HG03575 (cell line): ENCODE measurements around the gene MLPH.
A peak's percentile ranks its signal among the peaks of the same experiment; 100 is the strongest.

ENCODE experiments used
- ATAC-seq: cut with Tn5 transposase; IDR thresholded peaks from one replicate; pipeline ENCODE4 v1.9.1; 2021; ENCODE audit not compliant: unreplicated experiment, insufficient number of reproducible peaks, low FRiP score; ENCODE audit errors: extremely low read depth

Gene MLPH

GRCh38 chr2:237551071-237551574 lies 64.1 kb downstream of the MLPH start:
- ATAC-seq = no peak

DNA sequence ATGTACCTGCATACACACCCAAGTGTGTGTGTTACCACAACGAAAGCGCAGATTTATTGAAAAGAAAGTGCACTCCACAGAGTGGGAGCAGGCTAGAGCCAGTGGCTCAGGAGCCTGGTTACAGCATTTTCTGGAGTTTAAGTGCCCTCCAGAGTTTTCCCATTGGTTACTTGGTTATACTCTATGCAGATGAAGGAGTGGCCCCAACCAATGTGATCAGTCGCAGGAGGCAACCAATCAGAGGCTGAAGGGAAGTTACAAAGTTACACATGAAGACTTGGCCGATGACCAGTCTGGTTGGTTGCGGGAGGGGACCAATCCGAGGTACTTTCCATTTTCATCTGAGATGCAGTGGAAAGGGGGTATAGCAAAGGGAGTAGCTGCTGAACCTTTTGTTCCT lies 65.9 kb downstream of the MLPH start:
- no peak for ATAC-seq

DNA sequence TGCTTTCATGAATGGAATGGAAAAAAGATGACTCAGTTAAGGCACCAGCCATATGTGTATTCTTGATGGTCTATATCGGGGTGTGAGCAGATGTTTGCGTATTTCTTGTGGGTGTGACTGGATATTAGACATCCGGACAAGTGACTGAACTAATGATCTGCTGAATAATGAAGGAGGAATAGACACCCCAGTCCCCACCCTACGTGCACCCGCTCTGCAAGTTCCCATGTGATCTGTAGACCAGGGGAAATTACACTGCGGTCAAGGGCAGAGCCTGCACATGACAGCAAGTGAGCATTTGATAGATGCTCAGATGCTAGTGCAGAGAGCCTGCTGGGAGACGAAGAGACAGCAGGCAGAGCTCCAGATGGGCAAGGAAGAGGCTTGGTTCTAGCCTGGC lies 66.9 kb downstream of the MLPH start:
- ATAC-seq = no peak

DNA sequence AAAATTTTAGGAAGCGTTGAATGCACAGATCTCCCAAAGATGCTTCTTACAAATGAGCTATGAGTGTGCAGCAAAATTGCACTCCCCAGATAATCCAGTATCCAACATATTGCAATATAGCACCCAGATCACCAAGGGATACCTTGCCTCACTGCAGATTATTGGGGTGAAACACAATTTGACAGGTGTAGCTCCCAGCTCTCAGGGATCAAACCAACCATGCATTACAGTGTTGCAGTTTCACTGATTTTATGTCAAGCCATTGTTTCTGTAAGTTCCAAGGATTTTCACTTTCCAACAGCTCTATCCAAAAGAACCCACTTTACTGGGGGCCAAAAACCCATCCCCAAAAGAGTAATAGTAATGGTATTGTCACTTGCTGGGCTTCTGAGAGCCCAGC lies 68.5 kb downstream of the MLPH start:
- ATAC-seq = no peak

- peak; percentile 95 for ATAC-seq
Observed at GRCh38 chr2:237556773-237557632, 70.0 kb downstream of the MLPH start.

DNA sequence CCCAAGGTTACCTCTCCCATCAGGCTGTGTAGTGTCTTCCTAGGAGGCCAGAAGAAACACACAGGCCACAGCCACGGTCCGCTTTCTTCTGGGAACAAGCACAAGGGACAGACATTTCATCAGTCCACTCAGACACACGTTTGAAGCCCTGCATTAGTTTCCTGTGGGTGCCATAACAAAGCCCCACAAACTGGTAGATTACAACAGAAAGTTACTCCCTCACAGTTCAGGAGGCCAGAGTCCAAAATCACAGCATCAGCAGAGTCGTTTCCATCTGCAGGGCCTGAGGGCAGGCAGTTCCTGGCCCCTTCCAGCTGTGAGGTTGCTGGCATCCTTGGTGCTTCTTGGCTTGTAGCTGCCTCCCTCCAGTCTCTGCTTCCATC lies 70.6 kb downstream of the MLPH start:
- ATAC-seq = no peak

DNA sequence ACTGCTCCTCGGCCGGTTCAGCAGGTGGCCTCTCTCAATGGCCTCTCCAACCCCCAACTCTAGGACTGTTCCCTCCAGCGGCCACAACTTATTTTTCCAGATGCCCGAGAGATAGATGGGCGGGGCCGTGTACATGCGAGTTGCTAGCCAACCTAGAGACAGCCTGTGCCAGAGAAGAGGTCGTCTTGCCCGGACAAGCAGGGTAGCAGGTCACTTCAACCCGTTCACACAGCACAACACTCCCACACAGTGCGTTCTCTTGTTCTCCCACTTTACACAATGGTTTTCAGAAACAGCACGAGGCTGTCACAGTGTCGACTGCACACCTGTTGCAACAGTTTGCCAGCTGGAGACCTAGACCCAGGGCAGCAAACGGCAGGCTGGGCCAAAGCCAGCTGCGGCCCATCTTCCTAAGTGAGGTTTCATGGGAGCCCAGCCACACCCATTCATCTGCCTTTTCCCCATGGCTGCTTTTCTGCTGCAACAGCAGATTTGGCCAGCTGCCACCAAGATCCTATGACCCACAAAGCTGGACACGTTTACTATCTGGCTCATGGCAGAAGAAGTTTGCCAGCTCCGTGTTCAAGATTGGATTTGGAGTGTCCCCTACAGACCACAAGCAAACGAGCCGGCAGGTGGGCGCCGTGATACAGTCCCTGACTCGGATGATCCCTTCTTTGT lies 72.0 kb downstream of the MLPH start:
- ATAC-seq = no peak

DNA sequence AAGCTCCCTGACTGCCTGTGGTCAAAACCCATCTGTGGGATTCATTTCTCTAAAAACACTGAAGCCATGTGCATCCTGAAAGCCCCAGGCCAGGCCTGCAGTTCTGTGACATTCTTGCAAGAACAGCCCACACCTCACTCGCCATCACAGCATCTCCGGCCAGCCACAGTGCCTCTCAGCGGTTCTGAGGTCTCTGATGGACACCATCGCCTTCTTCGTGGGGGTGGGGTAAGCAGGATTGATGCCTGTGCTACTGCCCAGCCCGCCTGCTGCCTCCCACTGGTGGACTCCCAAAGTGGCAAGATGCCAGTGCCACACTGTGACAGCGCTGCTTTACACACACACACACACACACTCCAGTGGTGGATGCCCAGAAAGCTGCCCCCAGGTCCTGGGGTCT lies 74.2 kb downstream of the MLPH start:
- ATAC-seq = no peak

DNA sequence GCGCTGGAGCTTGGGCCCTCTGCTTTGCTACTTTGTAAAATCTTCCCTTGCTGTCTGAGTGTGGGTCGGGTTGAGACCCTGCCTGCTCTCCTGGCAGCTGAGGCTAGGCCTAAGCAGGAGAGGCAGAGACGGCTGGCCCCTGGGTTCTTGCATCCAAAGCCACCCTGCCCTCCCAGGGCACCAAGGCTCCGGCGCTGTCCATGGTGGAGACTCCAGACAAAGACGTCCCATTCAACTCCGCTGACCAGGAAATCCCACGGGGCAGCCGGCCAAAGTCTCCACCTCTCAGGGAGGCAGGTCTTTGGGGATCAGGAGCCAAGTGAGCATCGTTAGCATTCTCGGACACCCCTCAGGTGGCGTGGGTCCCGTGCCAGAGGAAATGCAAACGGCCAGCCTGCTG lies 76.8 kb downstream of the MLPH start:
- ATAC-seq = no peak

DNA sequence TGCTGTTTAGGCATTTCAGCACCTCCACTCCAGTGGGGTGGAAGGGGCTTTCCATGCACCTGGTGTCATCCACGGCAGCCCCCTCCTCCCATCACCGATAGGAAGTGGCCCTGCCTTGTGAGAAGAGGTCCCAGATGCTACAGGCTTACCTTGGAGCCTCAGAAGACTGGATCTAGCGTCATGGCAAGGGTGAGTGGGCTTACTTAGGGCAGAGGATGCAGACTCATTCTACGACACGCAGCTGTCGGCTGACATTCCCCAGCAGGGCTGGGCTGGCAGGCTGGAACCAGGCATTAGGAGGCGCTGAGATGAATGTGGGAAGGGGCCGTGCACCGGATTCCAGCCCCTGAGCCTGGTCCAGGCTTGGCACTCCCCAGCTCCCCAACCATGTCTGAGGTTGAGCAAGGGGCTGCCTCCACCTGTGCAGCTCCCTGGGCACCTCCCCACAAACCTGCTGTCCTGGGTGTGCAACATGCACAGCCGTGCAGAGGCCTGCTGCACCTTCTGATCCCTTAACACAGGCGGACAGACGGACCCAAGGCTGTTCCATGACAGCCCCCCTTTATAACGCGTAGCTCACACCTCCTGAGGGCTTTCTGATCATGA lies 77.6 kb downstream of the MLPH start:
- ATAC-seq = no peak

GRCh38 chr2:237565974-237566373 lies 78.9 kb downstream of the MLPH start:
- no peak for ATAC-seq

DNA sequence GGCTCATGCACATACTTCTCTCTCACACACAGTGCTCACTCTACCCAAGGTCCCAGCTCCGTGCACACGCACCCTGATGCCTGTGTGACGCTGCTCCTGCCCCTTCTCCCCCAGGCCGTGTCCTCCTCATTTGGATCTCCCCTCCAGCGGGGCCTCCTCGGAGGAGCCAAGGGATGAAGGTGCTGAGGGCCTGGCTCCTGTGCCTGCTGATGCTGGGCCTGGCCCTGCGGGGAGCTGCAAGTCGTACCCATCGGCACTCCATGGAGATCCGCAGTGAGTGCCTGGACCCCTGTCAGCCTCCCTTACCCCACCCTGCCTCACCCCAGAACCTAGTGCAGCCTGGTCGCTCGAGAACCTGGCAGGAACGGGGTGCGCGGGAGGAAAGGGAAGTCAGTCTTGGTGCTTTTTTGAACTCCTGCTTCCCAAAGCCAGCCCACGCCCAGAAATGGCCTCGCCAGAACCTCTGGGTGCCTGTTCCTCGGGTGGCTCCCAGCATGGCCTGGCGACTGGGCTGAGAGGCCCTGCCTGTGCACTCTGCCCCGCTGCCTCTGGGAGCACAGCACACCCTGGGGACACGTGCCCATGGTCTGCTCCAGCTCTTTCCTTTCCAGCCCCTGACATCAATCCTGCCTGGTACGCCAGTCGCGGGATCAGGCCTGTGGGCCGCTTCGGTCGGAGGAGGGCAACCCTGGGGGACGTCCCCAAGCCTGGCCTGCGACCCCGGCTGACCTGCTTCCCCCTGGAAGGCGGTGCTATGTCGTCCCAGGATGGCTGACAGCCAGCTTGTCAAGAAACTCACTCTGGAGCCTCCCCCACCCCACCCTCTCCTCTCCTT lies 79.6 kb downstream of the MLPH start, which contains the start of gene PRLH:
Gene PRLH, plus strand, starts transcription at position 174 of the 835 bp plus-strand sequence. Its CDS starts 0 bp downstream, at position 174.
- no peak for ATAC-seq

DNA sequence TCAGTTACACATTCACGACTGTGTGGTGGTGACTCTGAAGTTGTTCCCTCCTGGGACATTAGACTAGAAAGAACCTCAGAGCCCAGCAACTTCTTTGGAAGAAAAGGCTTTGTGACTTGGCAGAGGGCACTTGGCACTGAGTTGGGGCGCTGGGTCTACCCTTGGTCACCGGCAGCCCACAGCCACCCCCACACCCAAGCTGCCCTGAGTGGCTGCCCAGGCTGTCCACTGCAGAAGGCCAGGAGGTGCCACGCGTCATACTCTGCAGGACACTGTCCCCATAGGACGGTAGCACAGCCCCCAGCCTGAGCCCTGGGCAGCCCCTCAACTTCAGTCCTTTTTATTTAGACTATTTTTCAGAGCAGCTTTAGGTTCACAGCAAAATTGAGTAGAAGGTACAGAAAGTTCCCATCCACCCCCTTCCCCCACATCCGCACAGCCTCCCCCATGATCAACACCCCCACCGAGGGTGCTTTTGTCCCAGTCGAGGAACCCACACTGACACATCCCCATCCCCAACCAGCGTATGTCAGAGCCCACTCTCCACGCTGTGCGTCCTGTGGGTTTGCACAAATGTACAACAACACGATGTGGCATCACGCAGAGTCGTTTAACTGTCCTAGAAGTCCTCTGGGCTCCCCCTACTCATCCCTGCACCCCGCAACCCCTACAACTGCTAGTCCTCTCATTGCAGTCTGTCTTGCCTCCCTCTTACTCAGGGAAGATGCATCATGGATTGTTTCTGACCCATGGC lies 80.4 kb downstream of the MLPH start:
- ATAC-seq = no peak

DNA sequence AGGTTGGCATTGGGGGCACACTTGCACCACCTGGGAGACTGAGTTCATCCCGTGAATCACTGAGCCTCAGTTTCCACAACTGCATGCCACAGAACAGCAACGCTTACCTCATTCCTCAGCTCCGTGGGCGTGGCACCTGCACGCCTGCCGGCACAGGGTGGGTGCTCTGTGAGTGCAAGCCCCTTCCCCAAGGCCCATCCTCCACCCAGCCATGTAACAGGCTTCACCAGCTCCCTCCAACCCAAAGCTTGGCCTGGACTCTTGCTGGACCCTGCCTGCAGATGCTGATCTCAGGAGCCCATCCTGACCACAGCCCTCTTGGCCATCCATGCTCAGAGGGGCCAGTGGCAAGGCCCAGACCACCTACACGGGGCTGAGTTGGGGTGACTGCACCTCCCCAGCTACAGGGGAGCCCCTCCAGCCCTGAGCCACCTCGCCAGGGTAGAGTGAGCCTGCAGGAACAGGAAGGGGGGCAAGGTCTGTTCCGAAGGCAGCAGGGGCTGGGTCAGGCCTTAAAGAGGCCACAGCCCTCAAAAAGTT lies 81.1 kb downstream of the MLPH start:
- ATAC-seq = no peak

GRCh38 chr2:237569041-237569440 lies 82.0 kb downstream of the MLPH start:
- ATAC-seq = no peak

- ATAC-seq = no peak
Observed at GRCh38 chr2:237569896-237570295, 82.8 kb downstream of the MLPH start.

GRCh38 chr2:237570776-237571335 lies 83.8 kb downstream of the MLPH start:
- ATAC-seq = no peak

DNA sequence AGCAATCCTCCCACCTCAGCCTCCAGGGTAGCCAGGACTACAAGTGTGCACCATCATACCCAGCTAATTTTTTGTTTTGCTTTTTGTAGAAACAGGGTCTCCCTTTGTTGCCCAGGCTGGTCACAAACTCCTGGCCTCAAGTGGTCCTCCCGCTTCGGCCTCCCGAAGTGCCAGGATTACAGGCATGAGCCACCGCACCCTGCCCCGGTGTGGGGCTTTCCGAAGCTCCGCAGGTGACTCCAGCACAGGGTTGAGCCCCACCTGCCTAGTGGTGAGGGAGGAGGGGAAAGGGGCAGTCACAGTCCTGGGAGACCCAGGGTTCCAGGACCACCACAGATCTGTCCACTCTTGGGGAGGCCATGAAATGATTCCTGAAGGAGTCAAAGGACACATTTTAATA lies 84.5 kb downstream of the MLPH start:
- ATAC-seq = no peak
